AG04450 (cell line): ENCODE data around the gene TMEM182. TPM values are rescaled to one million over a fixed set of nuclear protein-coding genes. Genes with fewer than 3 reads are reported as not detected.

Experiments used
- CTCF ChIA-PET: fragments of 300-600, 350-600 bp; formaldehyde crosslinking; extraction: SDS; loops from one replicate; lab custom pipeline; 2022; ENCODE audit warnings: antibody characterized with exemption, inconsistent platforms; lab: Charles Lee
- POLR2A ChIA-PET: fragments of 350-600 bp; formaldehyde crosslinking; extraction: SDS; loops from one replicate; lab custom pipeline; 2021; ENCODE audit warnings: antibody characterized with exemption, inconsistent platforms; lab: Yijun Ruan, JAX
- DNase-seq: peaks from one replicate; pipeline ENCODE4 v3.0.0-alpha.2; 2011; ENCODE audit warnings: low read depth, low spot score
- H3K27ac ChIP-seq: one replicate; pipeline ENCODE4 v1.5.1; 2012; ENCODE audit warnings: low read depth, low read length, control low read depth
- H3K27me3 ChIP-seq: one replicate; pipeline ENCODE4 v1.6.0; 2012; ENCODE audit warnings: low read length; ENCODE audit not compliant: control insufficient read depth, insufficient read depth
- H3K4me3 ChIP-seq: 2 replicates; pipeline ENCODE4 v1.5.1; 2011; ENCODE audit warnings: mild to moderate bottlenecking, low read depth, low read length, control low read depth
- H3K9me3 ChIP-seq: 2 replicates; pipeline ENCODE4 v1.5.1; 2012; ENCODE audit warnings: low read length; ENCODE audit not compliant: control insufficient read depth, insufficient read depth
- polyA plus RNA-seq: library from polyadenylated mRNA; depleted of rRNA; stranded (reverse); fragments of >200 nt; gene quantifications from 2 replicates; pipeline ENCODE4 v1.2.3, GENCODE V29; 2011
- TF ChIP-seq, protein P1 (sequence below): IDR thresholded peaks from 2 replicates; pipeline ENCODE4 v1.5.1; 2011; ENCODE audit warnings: low read depth, low read length, control low read depth, inconsistent platforms

Gene TMEM182
- polyA plus RNA-seq, 1 experiment, result 3.6 TPM

DNA sequence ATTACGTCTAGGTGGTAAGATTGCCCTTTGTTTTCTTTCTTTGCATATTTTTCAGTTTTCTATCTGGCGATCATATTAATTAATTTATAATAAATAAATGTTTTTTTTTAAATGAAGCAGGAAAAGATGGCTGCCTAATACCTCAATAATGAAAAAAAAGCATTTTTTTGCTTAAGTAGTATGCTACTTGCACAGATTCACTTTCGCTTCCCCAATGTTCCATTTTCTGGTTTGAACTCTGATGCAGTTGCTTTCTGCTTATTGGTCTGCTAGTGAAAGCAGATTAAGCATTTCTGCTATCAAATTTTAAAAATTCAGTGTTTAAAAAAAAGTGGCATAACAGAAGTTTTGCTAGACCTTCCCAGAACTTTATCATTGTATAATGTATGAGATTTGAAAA is 11.9 kb upstream of the TMEM182 start:
- CTCF ChIA-PET, result interaction anchor here (4.1 to 6.7 kb wide), 2 partner anchors 8 to 56 kb away, joined by 58 to 189 read pairs; no protein-coding TSS in a partner anchor
- DNase-seq, result no peak
- POLR2A ChIA-PET, result no interaction called here
- Histone ChIP-seq H3K27me3 (no peaks in the 10 kb centered on the region), H3K4me3 (no peak overlapping the region), H3K27ac (no peak overlapping the region), H3K9me3 (no peaks in the 10 kb centered on the region)
- TF ChIP-seq, protein P1, sequence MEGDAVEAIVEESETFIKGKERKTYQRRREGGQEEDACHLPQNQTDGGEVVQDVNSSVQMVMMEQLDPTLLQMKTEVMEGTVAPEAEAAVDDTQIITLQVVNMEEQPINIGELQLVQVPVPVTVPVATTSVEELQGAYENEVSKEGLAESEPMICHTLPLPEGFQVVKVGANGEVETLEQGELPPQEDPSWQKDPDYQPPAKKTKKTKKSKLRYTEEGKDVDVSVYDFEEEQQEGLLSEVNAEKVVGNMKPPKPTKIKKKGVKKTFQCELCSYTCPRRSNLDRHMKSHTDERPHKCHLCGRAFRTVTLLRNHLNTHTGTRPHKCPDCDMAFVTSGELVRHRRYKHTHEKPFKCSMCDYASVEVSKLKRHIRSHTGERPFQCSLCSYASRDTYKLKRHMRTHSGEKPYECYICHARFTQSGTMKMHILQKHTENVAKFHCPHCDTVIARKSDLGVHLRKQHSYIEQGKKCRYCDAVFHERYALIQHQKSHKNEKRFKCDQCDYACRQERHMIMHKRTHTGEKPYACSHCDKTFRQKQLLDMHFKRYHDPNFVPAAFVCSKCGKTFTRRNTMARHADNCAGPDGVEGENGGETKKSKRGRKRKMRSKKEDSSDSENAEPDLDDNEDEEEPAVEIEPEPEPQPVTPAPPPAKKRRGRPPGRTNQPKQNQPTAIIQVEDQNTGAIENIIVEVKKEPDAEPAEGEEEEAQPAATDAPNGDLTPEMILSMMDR, result no peak

DNA sequence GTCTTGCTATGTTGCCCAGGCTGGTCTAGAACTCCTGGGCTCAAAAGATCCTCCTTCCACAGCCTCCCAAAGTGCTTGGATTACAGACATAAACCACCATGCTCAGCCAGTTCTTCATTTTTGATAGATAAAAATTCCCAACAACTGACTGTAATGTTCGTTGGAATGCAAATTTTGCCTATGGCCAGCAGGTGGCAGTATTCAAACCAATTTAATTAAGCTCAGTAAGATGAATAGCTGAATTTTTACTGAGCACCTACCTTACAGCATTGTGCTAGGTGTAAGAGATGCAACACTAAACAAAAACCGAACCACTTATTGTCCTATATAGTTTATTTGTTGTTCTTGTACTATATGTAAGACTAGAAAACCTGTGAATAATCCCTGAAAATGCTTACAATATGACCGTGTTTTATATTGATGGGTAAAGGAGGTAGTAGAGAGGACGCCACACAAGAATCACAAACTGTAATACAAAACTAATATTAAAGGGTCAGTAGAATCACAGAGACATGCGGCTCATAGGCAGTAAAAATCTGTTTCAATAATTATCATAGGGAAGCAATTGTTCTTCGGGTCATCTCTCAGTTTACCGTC is 8.2 kb upstream of the TMEM182 start:
- H3K9me3 ChIP-seq, result no peaks in the 10 kb centered on the region
- H3K27me3 ChIP-seq, result no peaks in the 10 kb centered on the region
- TF ChIP-seq, protein P1, result peak; percentile 74
- ChIA-PET POLR2A (no interaction called here), CTCF (interaction anchor here (0.5 to 6.7 kb wide), 30 partner anchors 8 to 795 kb away, joined by 3 to 189 read pairs (median 6); partner anchors contain the start of gene TMEM182)
- H3K4me3 ChIP-seq, result no peak overlapping the region
- DNase-seq, result no peak
- H3K27ac ChIP-seq, result no peak overlapping the region

DNA sequence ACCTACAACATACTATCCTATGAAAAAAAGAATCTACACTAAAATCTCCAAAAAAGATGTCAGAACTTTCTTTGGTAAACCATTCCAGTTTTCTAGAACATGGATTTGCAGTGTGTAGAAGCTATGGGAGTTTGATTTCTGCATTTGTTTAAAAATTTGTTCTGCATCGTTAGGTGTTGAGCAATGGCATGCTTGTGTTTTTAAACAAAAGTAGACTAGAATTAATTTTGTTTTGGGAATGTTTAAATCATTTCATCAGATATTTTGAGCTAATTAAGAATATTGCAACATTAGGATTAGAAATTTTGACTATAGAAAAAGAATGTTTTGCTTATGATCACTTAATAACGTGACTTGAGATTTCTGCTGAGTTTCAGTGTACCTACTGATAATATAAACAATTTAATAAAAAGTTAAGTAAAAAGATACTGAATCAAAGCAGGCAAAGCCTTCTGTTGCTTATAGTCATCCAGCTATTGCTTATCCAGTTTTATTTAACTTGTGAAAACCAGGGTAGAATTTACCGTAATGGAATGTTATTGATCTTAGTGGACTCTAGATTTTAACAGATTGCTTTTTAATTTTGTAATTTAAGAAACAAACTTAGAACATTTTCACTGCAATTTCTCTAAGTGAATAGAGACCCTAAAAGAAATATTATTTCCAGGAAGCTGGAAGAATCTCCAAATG is 7.2 kb upstream of the TMEM182 start:
- no peak overlapping the region for H3K4me3 ChIP-seq
- DNase-seq, result no peak
- TF ChIP-seq, protein P1, result no peak
- no peaks in the 10 kb centered on the region for H3K27me3 ChIP-seq
- no peaks in the 10 kb centered on the region for H3K9me3 ChIP-seq
- no peak overlapping the region for H3K27ac ChIP-seq
- POLR2A ChIA-PET, result no interaction called here
- CTCF ChIA-PET, result interaction anchor here (0.7 to 6.7 kb wide), 13 partner anchors 9 to 61 kb away, joined by 3 to 189 read pairs (median 12); partner anchors contain the start of gene TMEM182

DNA sequence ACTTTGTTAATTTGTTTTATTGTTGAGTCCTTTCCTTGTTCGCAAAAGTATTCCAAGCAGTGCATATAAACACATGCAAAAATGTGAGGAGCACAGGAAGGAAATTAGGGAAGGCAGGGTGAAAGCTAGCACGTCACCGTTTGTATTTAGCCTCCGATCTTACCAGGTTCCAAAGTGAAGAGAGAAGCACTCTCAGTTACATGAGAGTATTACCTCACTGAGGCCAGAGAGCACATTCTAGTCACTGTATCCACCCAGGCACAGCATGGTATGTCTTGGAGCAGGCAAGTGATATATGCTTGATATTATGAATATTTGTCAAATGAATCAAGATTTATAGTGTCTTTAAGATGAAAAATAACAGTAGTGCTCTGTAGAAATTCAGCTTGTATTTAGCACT is 6.5 kb upstream of the TMEM182 start:
- Histone ChIP-seq H3K9me3 (no peaks in the 10 kb centered on the region), H3K27me3 (no peaks in the 10 kb centered on the region), H3K27ac (no peak overlapping the region), H3K4me3 (no peak overlapping the region)
- DNase-seq, result no peak
- ChIA-PET POLR2A (no interaction called here), CTCF (interaction anchor here (1.4 to 6.7 kb wide), 6 partner anchors 10 to 61 kb away, joined by 3 to 189 read pairs (median 85); partner anchors contain the start of gene TMEM182)
- TF ChIP-seq, protein P1, result no peak

DNA sequence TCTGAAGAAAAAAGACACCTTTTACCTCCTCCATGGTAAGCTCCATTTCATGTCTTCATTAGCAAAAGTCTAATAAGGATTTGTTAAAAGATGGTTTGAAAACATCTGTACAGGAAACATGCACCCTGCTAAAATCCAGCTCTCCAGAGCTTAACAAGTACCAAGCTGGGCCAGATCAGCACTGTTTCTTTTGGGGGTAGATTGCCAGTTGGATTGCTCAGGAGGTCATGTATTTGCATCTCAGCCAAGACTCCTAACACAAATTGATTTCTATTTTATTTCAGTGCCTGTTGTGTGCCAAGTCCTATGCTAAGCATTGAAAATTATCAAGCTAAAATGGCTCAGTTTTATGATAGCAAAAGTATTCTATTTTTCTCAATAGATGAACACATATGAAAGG is 3.4 kb upstream of the TMEM182 start:
- no peak for DNase-seq
- H3K27me3 ChIP-seq, result no peaks in the 10 kb centered on the region
- H3K4me3 ChIP-seq, result no peak overlapping the region
- ChIA-PET POLR2A (no interaction called here), CTCF (interaction anchor here (1.0 to 1.5 kb wide), 5 partner anchors 11 to 83 kb away, joined by 3 to 10 read pairs (median 3); a partner anchor contains a TSS)
- H3K9me3 ChIP-seq, result no peaks in the 10 kb centered on the region
- no peak overlapping the region for H3K27ac ChIP-seq
- TF ChIP-seq, protein P1, result no peak
